ENCODE results near the gene TRIP10. TPM values are rescaled to one million over a fixed set of nuclear protein-coding genes. Genes with fewer than 3 reads are reported as not detected.
A peak's percentile ranks its signal among the peaks of the same experiment; 100 is the strongest.

The TRIP10 gene
- total and polyA plus RNA-seq, 10 of the 15 experiments (the other 5 are each of a cell fraction or from before 2014, with no cell fraction given): 0.79 to 54.5 (median 32.5) TPM

- peak; percentile 96 for TF ChIP-seq PKNOX1 (IDR thresholded peaks at IDR 0.05)
- TF ChIP-seq MYC (IDR thresholded peaks at IDR 0.05; ENCODE audit: insufficient read depth, insufficient read length, insufficient replicate concordance, low read length, severe bottlenecking): peak; percentile 63
- TF ChIP-seq CTCF (IDR thresholded peaks at IDR 0.05 in 2 of 3, conservative IDR thresholded peaks at IDR 0.05 in 1 of 3; ENCODE audit: control insufficient read depth in 2 of 3, extremely low read depth in 1 of 3, insufficient read depth in 1 of 3, low read depth in 3 of 3, low read length in 3 of 3): peak; percentile 52 to 75 (median 58)
- TF ChIP-seq ZNF622 (IDR thresholded peaks at IDR 0.05): no peak
- no peak for TF ChIP-seq MTA2 (IDR thresholded peaks at IDR 0.05; ENCODE audit: low read depth)
- no peak for TF ChIP-seq YBX1 (IDR thresholded peaks at IDR 0.05)
- no peak for TF ChIP-seq PML (IDR thresholded peaks at IDR 0.05; ENCODE audit: low read length)
- TF ChIP-seq EP300 (IDR thresholded peaks at IDR 0.05; ENCODE audit: borderline replicate concordance in 1 of 2, control insufficient read depth in 1 of 2, low read depth in 2 of 2, low read length in 2 of 2): no peak
- no peak for TF ChIP-seq TCF7 (IDR thresholded peaks at IDR 0.05; ENCODE audit: borderline replicate concordance)
- peak; percentile 76 for TF ChIP-seq SMARCA5 (IDR thresholded peaks at IDR 0.05)
- TF ChIP-seq, protein P1, sequence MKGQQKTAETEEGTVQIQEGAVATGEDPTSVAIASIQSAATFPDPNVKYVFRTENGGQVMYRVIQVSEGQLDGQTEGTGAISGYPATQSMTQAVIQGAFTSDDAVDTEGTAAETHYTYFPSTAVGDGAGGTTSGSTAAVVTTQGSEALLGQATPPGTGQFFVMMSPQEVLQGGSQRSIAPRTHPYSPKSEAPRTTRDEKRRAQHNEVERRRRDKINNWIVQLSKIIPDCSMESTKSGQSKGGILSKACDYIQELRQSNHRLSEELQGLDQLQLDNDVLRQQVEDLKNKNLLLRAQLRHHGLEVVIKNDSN (IDR thresholded peaks at IDR 0.05; ENCODE audit: borderline replicate concordance, extremely low read length, insufficient read depth, low read depth, low read length): peak; percentile 90
- TF ChIP-seq ZNF592 (IDR thresholded peaks at IDR 0.05): no peak
- TF ChIP-seq RBBP5 (conservative IDR thresholded peaks at IDR 0.05): no peak
- TF ChIP-seq HDAC2 (IDR thresholded peaks at IDR 0.05): no peak
- TF ChIP-seq HDAC6 (IDR thresholded peaks at IDR 0.05; ENCODE audit: unreplicated experiment): no peak
- no peak for TF ChIP-seq SREBF1 (IDR thresholded peaks at IDR 0.05; ENCODE audit: low read length)
- no peak for TF ChIP-seq BCLAF1 (IDR thresholded peaks at IDR 0.05)
- TF ChIP-seq ZBED1 (IDR thresholded peaks at IDR 0.05; ENCODE audit: borderline replicate concordance): no peak
Observed at GRCh38 chr19:6753178-6754031, 13.9 kb downstream of the TRIP10 start (continued).

Data from GM12878 (cell line).